ENCODE data around the gene DPM3.
"Not testable (repeated sequence)": the region's sequence is repeated elsewhere in the genome, so short reads cannot be mapped to it uniquely, and the experiment has no call there.

Gene DPM3

GRCh38 chr1:155175281-155175926, 35.1 kb upstream of the DPM3 start:
- DNase-seq = no peak

- peak; percentile 89 for DNase-seq
Observed at GRCh38 chr1:155174324-155175280, 34.3 kb upstream of the DPM3 start.

- DNase-seq = peak; percentile 89
Observed at GRCh38 chr1:155173478-155174323, 33.4 kb upstream of the DPM3 start, which contains the start of gene TRIM46. TSS of gene TRIM46 (plus strand) at chr1:155173849. CDS start at chr1:155173967, 118 bp downstream.

- peak; percentile 96 for DNase-seq
Observed at GRCh38 chr1:155172732-155173477, 32.6 kb upstream of the DPM3 start, which contains the start of gene KRTCAP2. TSS of gene KRTCAP2 (minus strand) at chr1:155173304. CDS start at chr1:155173224, 80 bp downstream.

GRCh38 chr1:155171836-155172731, 31.8 kb upstream of the DPM3 start:
- DNase-seq = no peak

- DNase-seq = no peak
Observed at GRCh38 chr1:155170806-155171205, 30.5 kb upstream of the DPM3 start.

GRCh38 chr1:155170101-155170785, 29.9 kb upstream of the DPM3 start:
- no peak for DNase-seq

- DNase-seq = no peak
Observed at GRCh38 chr1:155169541-155169940, 29.2 kb upstream of the DPM3 start.

GRCh38 chr1:155168456-155169210, 28.3 kb upstream of the DPM3 start:
- DNase-seq = no peak

GRCh38 chr1:155168105-155168445, 27.7 kb upstream of the DPM3 start:
- DNase-seq = not testable (repeated sequence)

- DNase-seq = peak; percentile 87
Observed at GRCh38 chr1:155167166-155168104, 27.1 kb upstream of the DPM3 start.

GRCh38 chr1:155166471-155167165, 26.3 kb upstream of the DPM3 start:
- peak; percentile 43 for DNase-seq

- no peak for DNase-seq
Observed at GRCh38 chr1:155166051-155166470, 25.7 kb upstream of the DPM3 start.

- DNase-seq = not testable (repeated sequence)
Observed at GRCh38 chr1:155164625-155165024, 24.3 kb upstream of the DPM3 start.

GRCh38 chr1:155163785-155164184, 23.5 kb upstream of the DPM3 start:
- not testable (repeated sequence) for DNase-seq

- not testable (repeated sequence) for DNase-seq
Observed at GRCh38 chr1:155162631-155163030, 22.3 kb upstream of the DPM3 start.

GRCh38 chr1:155160128-155160527, 19.8 kb upstream of the DPM3 start:
- no peak for DNase-seq

GRCh38 chr1:155158991-155159390, 18.7 kb upstream of the DPM3 start:
- DNase-seq = peak; percentile 54
